Karpas-422 (cell line): ENCODE data around the gene BRD2. TPM values are rescaled to one million over a fixed set of nuclear protein-coding genes. Genes with fewer than 3 reads are reported as not detected.

Experiments
- DNase-seq: peaks from one replicate; pipeline ENCODE4 v3.0.0-alpha.2; 2015
- H2AFZ ChIP-seq: fragments of 200-600 bp; sonication (generic); 2 replicates; pipeline ENCODE4 v1.6.1; 2014; ENCODE audit warnings: antibody characterized with exemption, low read length, mixed read lengths
- H3K27ac ChIP-seq: fragments of 200-600 bp; sonication (generic); 2 replicates; pipeline ENCODE4 v1.5.1; 2014; ENCODE audit warnings: mild to moderate bottlenecking, low read length, moderate library complexity
- H3K27me3 ChIP-seq: fragments of 200-600 bp; sonication (generic); 2 replicates; pipeline ENCODE4 v1.6.1; 2014; ENCODE audit warnings: low read length, mixed read lengths
- H3K36me3 ChIP-seq: fragments of 200-600 bp; sonication (generic); 2 replicates; pipeline ENCODE4 v1.6.1; 2014; ENCODE audit warnings: low read length, mixed read lengths; ENCODE audit not compliant: insufficient read depth
- H3K4me1 ChIP-seq: fragments of 200-600 bp; sonication (generic); 2 replicates; pipeline ENCODE4 v1.6.1; 2014; ENCODE audit warnings: mild to moderate bottlenecking, low read length, mixed read lengths
- H3K4me2 ChIP-seq: fragments of 200-600 bp; sonication (generic); 2 replicates; pipeline ENCODE4 v1.6.1; 2014; ENCODE audit warnings: low read length, low read depth, mild to moderate bottlenecking; ENCODE audit not compliant: poor library complexity, severe bottlenecking
- H3K4me3 ChIP-seq: fragments of 200-600 bp; sonication (generic); 2 replicates; pipeline ENCODE4 v1.5.1; 2014; ENCODE audit warnings: mild to moderate bottlenecking, antibody characterized with exemption, low read length, mixed read lengths
- H3K79me2 ChIP-seq: fragments of 200-600 bp; sonication (generic); 2 replicates; pipeline ENCODE4 v1.6.1; 2014; ENCODE audit warnings: mild to moderate bottlenecking, low read length, mixed read lengths
- H3K9ac ChIP-seq: fragments of 200-600 bp; sonication (generic); 2 replicates; pipeline ENCODE4 v1.6.0; 2014; ENCODE audit warnings: low read length
- H3K9me2 ChIP-seq: fragments of 200-600 bp; sonication (generic), shearing (Covaris generic); replicated peaks from 2 replicates; pipeline ENCODE4 v1.6.0; 2014; ENCODE audit warnings: mild to moderate bottlenecking, low read length, moderate library complexity; ENCODE audit not compliant: insufficient read depth
- H3K9me3 ChIP-seq: fragments of 300-700, 200-600 bp; sonication (generic); 2 replicates; pipeline ENCODE4 v1.6.1; 2014; ENCODE audit warnings: low read length, mixed read lengths
- H4K20me1 ChIP-seq: fragments of 200-600 bp; sonication (generic); 2 replicates; pipeline ENCODE4 v1.6.1; 2014; ENCODE audit warnings: mild to moderate bottlenecking, antibody characterized with exemption, low read length, low read depth; ENCODE audit not compliant: insufficient read depth
- total RNA-seq: library from RNA; depleted of rRNA; stranded (reverse); fragments of >200 nt; shearing (Covaris generic); gene quantifications from 2 replicates; pipeline ENCODE4 v1.2.3, GENCODE V29; 2014; ENCODE audit warnings: low replicate concordance

Gene BRD2
- total RNA-seq, 1 experiment from 2014 or later = 201 TPM

- Histone ChIP-seq H2AFZ (peak overlapping the region; percentile 22), H3K9ac (peak overlapping the region; percentile 80)
These were observed 23.2 kb upstream of the BRD2 start for GRCh38 chr6:32945108-32945760.

GRCh38 chr6:32945953-32946352, 22.4 kb upstream of the BRD2 start:
- no peaks in the 10 kb centered on the region for H3K27me3 ChIP-seq
- peak overlapping the region; percentile 99 for H3K27ac ChIP-seq
- no peaks in the 10 kb centered on the region; the same call in 1 of the 2 replicates for H3K9me3 ChIP-seq
- peaks cover 10% of the 10 kb centered on the region for H3K36me3 ChIP-seq
- H3K9ac ChIP-seq = peak overlapping the region; percentile 80; the same call in 1 of the 2 replicates
- H3K4me1 ChIP-seq = peaks cover 99% of the 10 kb centered on the region
- H3K4me3 ChIP-seq = 0 out of 2 replicates have a peak overlapping the region, but pooled peaks have one; percentile 66
- no peaks in the 10 kb centered on the region for H4K20me1 ChIP-seq
- peak; percentile 42 for DNase-seq
- H2AFZ ChIP-seq = no peak overlapping the region
- peak overlapping the region; percentile 94 for H3K4me2 ChIP-seq
- H3K79me2 ChIP-seq = peaks cover 20% of the 10 kb centered on the region
- H3K9me2 ChIP-seq = no peaks in the 10 kb centered on the region

More at GRCh38 chr6:32945108-32945760, 23.2 kb upstream of the BRD2 start:
- H3K27me3 ChIP-seq = no peaks in the 10 kb centered on the region
- H3K9me3 ChIP-seq = no peaks in the 10 kb centered on the region; the same call in 1 of the 2 replicates
- peaks cover 96% of the 10 kb centered on the region for H3K4me1 ChIP-seq
- peak overlapping the region; percentile 99 for H3K27ac ChIP-seq
- H3K4me2 ChIP-seq = peak overlapping the region; percentile 94
- H3K4me3 ChIP-seq = peak overlapping the region; percentile 66
- DNase-seq = peak; percentile 83
- H3K36me3 ChIP-seq = peaks cover 10% of the 10 kb centered on the region
- no peaks in the 10 kb centered on the region for H3K9me2 ChIP-seq
- H3K79me2 ChIP-seq = peaks cover 19% of the 10 kb centered on the region
- no peaks in the 10 kb centered on the region for H4K20me1 ChIP-seq

- H4K20me1 ChIP-seq = no peaks in the 10 kb centered on the region
- no peaks in the 10 kb centered on the region for H3K27me3 ChIP-seq
- no peaks in the 10 kb centered on the region for H3K9me2 ChIP-seq
- no peak overlapping the region for H2AFZ ChIP-seq
- peak overlapping the region; percentile 99 for H3K27ac ChIP-seq
- peak; percentile 41 for DNase-seq
- no peaks in the 10 kb centered on the region; the same call in 1 of the 2 replicates for H3K9me3 ChIP-seq
- peak overlapping the region; percentile 93 for H3K4me2 ChIP-seq
- peaks cover 10% of the 10 kb centered on the region for H3K36me3 ChIP-seq
- peaks cover 96% of the 10 kb centered on the region for H3K4me1 ChIP-seq
- H3K4me3 ChIP-seq = 0 out of 2 replicates have a peak overlapping the region, but pooled peaks have one; percentile 13
- H3K79me2 ChIP-seq = peaks cover 28% of the 10 kb centered on the region
- H3K9ac ChIP-seq = no peak overlapping the region
These were observed 21.5 kb upstream of the BRD2 start for GRCh38 chr6:32946893-32947292.

DNA sequence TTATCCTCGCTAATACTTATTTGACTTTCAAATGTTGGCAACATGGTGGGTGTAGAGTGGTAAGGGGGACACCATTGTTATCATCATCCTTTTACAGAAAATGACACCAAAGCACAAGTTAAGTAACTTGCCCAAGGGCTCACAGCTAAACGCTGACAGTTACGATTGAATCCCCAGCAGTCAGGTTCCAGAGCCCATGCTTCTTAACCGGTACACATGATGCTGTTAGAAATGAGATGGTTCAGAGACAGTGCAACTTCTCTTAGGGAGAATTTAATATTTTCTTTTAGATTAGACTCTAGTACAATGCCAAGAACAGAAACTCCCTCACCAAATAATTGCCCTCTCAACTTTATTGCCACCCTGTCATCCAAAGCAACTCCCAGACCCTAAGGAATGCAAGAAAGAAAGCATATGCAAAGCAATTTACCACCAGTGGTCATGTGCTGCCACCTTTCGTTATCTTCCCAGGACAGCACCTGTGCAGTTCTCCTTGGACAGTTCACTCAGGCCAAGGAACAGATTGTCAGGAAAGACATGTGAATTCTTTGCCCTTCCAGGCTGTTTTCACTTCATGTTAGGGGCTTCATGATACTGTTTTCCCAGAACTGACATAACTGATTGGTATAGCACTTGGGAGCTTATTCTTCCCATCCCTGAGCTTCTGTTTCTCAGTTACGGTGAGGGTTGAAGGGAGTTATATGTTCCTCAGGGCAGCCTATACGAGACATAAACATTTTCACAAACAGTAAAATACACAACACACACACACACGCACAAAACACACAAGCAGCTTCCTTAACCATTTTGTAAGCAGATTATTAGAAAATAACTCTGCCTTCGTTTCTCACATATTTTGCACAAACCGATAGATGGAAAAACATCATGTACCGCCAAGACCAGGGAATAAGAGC, 20.6 kb upstream of the BRD2 start:
- Histone ChIP-seq H2AFZ (no peak overlapping the region), H3K9ac (peak overlapping the region; percentile 51), H3K9me2 (no peaks in the 10 kb centered on the region), H3K4me1 (peaks cover 92% of the 10 kb centered on the region), H3K79me2 (peaks cover 37% of the 10 kb centered on the region), H3K4me2 (peak overlapping the region; percentile 93), H3K9me3 (no peaks in the 10 kb centered on the region; the same call in 1 of the 2 replicates), H3K27ac (peak overlapping the region; percentile 99), H3K36me3 (peaks cover 10% of the 10 kb centered on the region), H3K4me3 (peak overlapping the region; percentile 45; the same call in 1 of the 2 replicates), H4K20me1 (no peaks in the 10 kb centered on the region), H3K27me3 (no peaks in the 10 kb centered on the region)
- DNase-seq = peak; percentile 75

- Histone ChIP-seq H3K27me3 (no peaks in the 10 kb centered on the region), H3K9me3 (no peaks in the 10 kb centered on the region; the same call in 1 of the 2 replicates), H3K36me3 (peaks cover 10% of the 10 kb centered on the region), H3K9ac (peak overlapping the region; percentile 51), H3K27ac (peak overlapping the region; percentile 99), H2AFZ (no peak overlapping the region), H3K4me1 (peaks cover 90% of the 10 kb centered on the region), H3K4me3 (peak overlapping the region; percentile 45; the same call in 1 of the 2 replicates), H4K20me1 (no peaks in the 10 kb centered on the region), H3K79me2 (peaks cover 37% of the 10 kb centered on the region), H3K9me2 (no peaks in the 10 kb centered on the region), H3K4me2 (peak overlapping the region; percentile 93)
- peak; percentile 49 for DNase-seq
These were observed 19.3 kb upstream of the BRD2 start for GRCh38 chr6:32949113-32949512.

DNA sequence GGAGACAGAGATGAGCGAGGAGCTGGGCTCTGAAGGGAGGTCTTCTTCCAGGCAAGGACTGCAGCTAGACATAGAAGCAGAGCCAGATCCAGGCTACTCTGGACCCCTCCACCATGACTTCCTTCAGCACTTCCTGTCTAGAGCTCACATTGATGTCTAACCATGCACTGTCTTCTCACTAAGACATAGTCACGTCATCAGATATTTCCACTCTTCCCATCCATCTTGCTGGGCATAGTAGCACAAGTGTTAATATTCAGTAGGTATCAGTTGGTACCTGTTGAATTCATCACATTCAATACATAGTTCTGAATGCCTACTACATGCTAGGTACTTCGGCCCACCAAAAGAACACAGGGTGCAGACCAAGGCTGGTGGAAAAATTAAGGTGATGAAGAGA, 18.4 kb upstream of the BRD2 start:
- peaks cover 10% of the 10 kb centered on the region for H3K36me3 ChIP-seq
- no peaks in the 10 kb centered on the region for H3K27me3 ChIP-seq
- peak overlapping the region; percentile 99 for H3K27ac ChIP-seq
- no peak overlapping the region for H2AFZ ChIP-seq
- H3K4me2 ChIP-seq = peak overlapping the region; percentile 93
- no peaks in the 10 kb centered on the region; the same call in 1 of the 2 replicates for H3K9me3 ChIP-seq
- no peaks in the 10 kb centered on the region for H3K9me2 ChIP-seq
- peak overlapping the region; percentile 45; the same call in 1 of the 2 replicates for H3K4me3 ChIP-seq
- peak overlapping the region; percentile 51; the same call in 1 of the 2 replicates for H3K9ac ChIP-seq
- peaks cover 37% of the 10 kb centered on the region for H3K79me2 ChIP-seq
- DNase-seq = peak; percentile 56
- H4K20me1 ChIP-seq = no peaks in the 10 kb centered on the region
- peaks cover 90% of the 10 kb centered on the region for H3K4me1 ChIP-seq

- Histone ChIP-seq H3K36me3 (peaks cover 10% of the 10 kb centered on the region), H3K79me2 (peaks cover 37% of the 10 kb centered on the region), H3K27ac (peak overlapping the region; percentile 99), H4K20me1 (no peaks in the 10 kb centered on the region), H3K4me1 (peaks cover 90% of the 10 kb centered on the region), H3K27me3 (no peaks in the 10 kb centered on the region), H2AFZ (no peak overlapping the region), H3K9ac (peak overlapping the region; percentile 51; the same call in 1 of the 2 replicates), H3K9me3 (no peaks in the 10 kb centered on the region; the same call in 1 of the 2 replicates), H3K4me2 (peak overlapping the region; percentile 93), H3K4me3 (peak overlapping the region; percentile 45; the same call in 1 of the 2 replicates), H3K9me2 (no peaks in the 10 kb centered on the region)
- DNase-seq = peak; percentile 39
These were observed 17.9 kb upstream of the BRD2 start for GRCh38 chr6:32950449-32950848.
